HEK293T (cell line): ENCODE data around the gene NAALADL2.

ENCODE experiments used
- ARNT ChIP-seq: fragments of 450-650 bp; IDR thresholded peaks from 2 replicates; pipeline ENCODE4 v1.6.1; 2017; ENCODE audit warnings: mild to moderate bottlenecking
- BHLHE40 ChIP-seq: fragments of 450-650 bp; IDR thresholded peaks from 2 replicates; pipeline ENCODE4 v1.6.1; 2016; ENCODE audit warnings: mild to moderate bottlenecking, moderate library complexity, borderline replicate concordance
- ELF4 ChIP-seq: fragments of 450-650 bp; IDR thresholded peaks from 2 replicates; pipeline ENCODE4 v1.6.1; 2017; ENCODE audit warnings: antibody characterized with exemption
- FOXA1 ChIP-seq: fragments of 450-650 bp; IDR thresholded peaks from 2 replicates; pipeline ENCODE4 v1.6.1; 2016; ENCODE audit warnings: mild to moderate bottlenecking
- FOXM1 ChIP-seq: fragments of 450-650 bp; IDR thresholded peaks from 2 replicates; pipeline ENCODE4 v1.6.1; 2017; ENCODE audit warnings: mild to moderate bottlenecking, borderline replicate concordance
- L3MBTL2 ChIP-seq: fragments of 450-650 bp; conservative IDR thresholded peaks from 2 replicates; pipeline ENCODE4 v1.6.1; 2016; ENCODE audit warnings: mild to moderate bottlenecking
- LEF1 ChIP-seq: fragments of 450-650 bp; IDR thresholded peaks from 2 replicates; pipeline ENCODE4 v1.6.1; 2017; ENCODE audit warnings: mild to moderate bottlenecking, borderline replicate concordance
- SP1 ChIP-seq: fragments of 450-650 bp; IDR thresholded peaks from 2 replicates; pipeline ENCODE4 v1.6.1; 2017
- SUZ12 ChIP-seq: fragments of 450-650 bp; IDR thresholded peaks from 2 replicates; pipeline ENCODE4 v1.6.1; 2016; ENCODE audit warnings: mild to moderate bottlenecking
- ZNF384 ChIP-seq: fragments of 450-650 bp; IDR thresholded peaks from 2 replicates; pipeline ENCODE4 v1.6.1; 2016
- TF ChIP-seq, protein P1 (sequence below): fragments of 450-650 bp; IDR thresholded peaks from 2 replicates; pipeline ENCODE4 v1.6.1; 2016

DNA sequence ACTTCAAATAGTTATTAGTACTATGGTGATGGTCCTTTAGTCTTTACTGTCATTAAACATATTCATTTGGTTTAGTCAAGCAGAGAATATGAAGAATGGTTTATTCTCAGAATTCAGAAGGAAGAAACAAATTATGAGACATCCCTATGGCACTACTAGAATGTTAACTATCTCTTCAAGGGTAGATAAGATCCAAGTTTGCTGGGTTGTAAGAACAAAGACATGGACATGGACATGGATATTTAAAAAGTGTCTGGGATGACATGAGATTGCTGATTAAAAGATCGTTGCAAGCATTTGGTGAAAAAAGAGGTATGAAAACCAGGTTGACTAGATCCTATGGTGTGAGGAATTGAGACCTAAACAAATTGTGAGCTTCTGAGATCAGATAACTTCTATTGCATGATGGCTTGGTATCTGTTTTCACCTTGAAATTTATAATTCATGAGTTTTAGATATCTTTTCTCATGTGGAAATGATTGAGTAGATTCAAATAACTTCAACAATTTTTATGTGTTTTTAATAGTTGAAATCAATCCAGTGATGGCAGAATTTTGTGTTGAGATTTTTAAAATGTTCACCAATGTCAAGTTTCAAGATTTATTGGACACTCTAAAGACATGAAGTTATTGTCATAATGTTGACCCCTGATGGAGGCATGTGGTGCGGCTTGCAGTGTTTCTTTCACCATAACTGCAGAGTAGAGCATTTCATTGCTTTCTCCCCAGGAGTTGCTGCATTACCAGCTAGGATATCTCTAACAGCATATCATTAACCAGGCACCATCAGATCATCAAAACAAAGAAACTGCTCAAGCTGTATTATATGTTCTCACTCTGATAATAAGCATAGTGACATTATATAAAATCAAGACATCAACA is 72.6 kb downstream of the NAALADL2 start:
- TF ChIP-seq FOXA1 (no peak), L3MBTL2 (no peak), ARNT (no peak), FOXM1 (no peak), SP1 (no peak), ZNF384 (no peak), ELF4 (no peak), BHLHE40 (no peak), LEF1 (no peak), SUZ12 (no peak)
- TF ChIP-seq, protein P1, sequence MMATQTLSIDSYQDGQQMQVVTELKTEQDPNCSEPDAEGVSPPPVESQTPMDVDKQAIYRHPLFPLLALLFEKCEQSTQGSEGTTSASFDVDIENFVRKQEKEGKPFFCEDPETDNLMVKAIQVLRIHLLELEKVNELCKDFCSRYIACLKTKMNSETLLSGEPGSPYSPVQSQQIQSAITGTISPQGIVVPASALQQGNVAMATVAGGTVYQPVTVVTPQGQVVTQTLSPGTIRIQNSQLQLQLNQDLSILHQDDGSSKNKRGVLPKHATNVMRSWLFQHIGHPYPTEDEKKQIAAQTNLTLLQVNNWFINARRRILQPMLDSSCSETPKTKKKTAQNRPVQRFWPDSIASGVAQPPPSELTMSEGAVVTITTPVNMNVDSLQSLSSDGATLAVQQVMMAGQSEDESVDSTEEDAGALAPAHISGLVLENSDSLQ, result peak; percentile 90
